HG02885 (cell line): ENCODE data around the gene EPHA6.
"Not testable (repeated sequence)": the region's sequence is repeated elsewhere in the genome, so short reads cannot be mapped to it uniquely, and the experiment has no call there.

Experiments used
- ATAC-seq: cut with Tn5 transposase; IDR thresholded peaks from one replicate; pipeline ENCODE4 v1.9.1; 2021; ENCODE audit warnings: mild to moderate bottlenecking; ENCODE audit not compliant: unreplicated experiment, poor library complexity

Gene EPHA6

GRCh38 chr3:97530691-97531090 lies 716.3 kb downstream of the EPHA6 start:
- no peak for ATAC-seq

GRCh38 chr3:97547573-97547972 lies 733.2 kb downstream of the EPHA6 start:
- not testable (repeated sequence) for ATAC-seq

GRCh38 chr3:97550408-97550807 lies 736.0 kb downstream of the EPHA6 start:
- no peak for ATAC-seq

GRCh38 chr3:97552186-97552585 lies 737.8 kb downstream of the EPHA6 start:
- no peak for ATAC-seq

- no peak for ATAC-seq
These were observed 761.3 kb downstream of the EPHA6 start for GRCh38 chr3:97575742-97576141.

- ATAC-seq, result no peak
These were observed 761.8 kb downstream of the EPHA6 start for GRCh38 chr3:97576221-97576620.

- no peak for ATAC-seq
These were observed 765.0 kb downstream of the EPHA6 start for GRCh38 chr3:97579365-97579764.

- no peak for ATAC-seq
These were observed 796.2 kb downstream of the EPHA6 start for GRCh38 chr3:97610626-97611025.

- ATAC-seq, result no peak
These were observed 798.2 kb downstream of the EPHA6 start for GRCh38 chr3:97612632-97613031.

GRCh38 chr3:97613139-97613538 lies 798.7 kb downstream of the EPHA6 start:
- ATAC-seq, result no peak

- ATAC-seq, result not testable (repeated sequence)
These were observed 806.1 kb downstream of the EPHA6 start for GRCh38 chr3:97620514-97620913.

GRCh38 chr3:97636465-97636864 lies 822.1 kb downstream of the EPHA6 start:
- no peak for ATAC-seq

GRCh38 chr3:97646932-97647331 lies 832.5 kb downstream of the EPHA6 start:
- ATAC-seq, result no peak

GRCh38 chr3:97647441-97647982 lies 833.1 kb downstream of the EPHA6 start:
- no peak for ATAC-seq

GRCh38 chr3:97655971-97656370 lies 841.6 kb downstream of the EPHA6 start:
- no peak for ATAC-seq

- ATAC-seq, result no peak
These were observed 842.2 kb downstream of the EPHA6 start for GRCh38 chr3:97656638-97657037.

- peak; percentile 77 for ATAC-seq
These were observed 844.4 kb downstream of the EPHA6 start for GRCh38 chr3:97658668-97659285.

GRCh38 chr3:97662264-97662663 lies 847.9 kb downstream of the EPHA6 start:
- no peak for ATAC-seq

- no peak for ATAC-seq
These were observed 848.4 kb downstream of the EPHA6 start for GRCh38 chr3:97662762-97663161.

GRCh38 chr3:97665896-97666295 lies 851.5 kb downstream of the EPHA6 start:
- no peak for ATAC-seq

GRCh38 chr3:97670952-97671351 lies 856.6 kb downstream of the EPHA6 start:
- no peak for ATAC-seq

- ATAC-seq, result no peak
These were observed 859.1 kb downstream of the EPHA6 start for GRCh38 chr3:97673357-97673997.
